PC-3 (cell line): Measurements from ENCODE around the gene SYK. TPM values are rescaled to one million over a fixed set of nuclear protein-coding genes. Genes with fewer than 3 reads are reported as not detected.
"Not testable (repeated sequence)": the region's sequence is repeated elsewhere in the genome, so short reads cannot be mapped to it uniquely, and the experiment has no call there.

Source experiments
- ATAC-seq: fragments of 200-7000 bp; cut with Tn5 transposase; 2 replicates; pipeline ENCODE4 v1.9.1; 2020; ENCODE audit warnings: mild to moderate bottlenecking, moderate library complexity
- BruUV-seq: library from RNA; stranded (reverse); fragments of 400-500 nt; replicated peaks from 2 replicates; lab custom pipeline; 2021; lab: Mats Ljungman, UMichigan
- CTCF ChIA-PET: fragments of 300-600 bp; sonication (Branson Sonifier 250); formaldehyde crosslinking; loops from one replicate; lab custom pipeline; 2022; ENCODE audit warnings: antibody characterized with exemption; lab: Charles Lee
- POLR2A ChIA-PET: fragments of 300-600 bp; sonication (Branson Sonifier 250); formaldehyde crosslinking; loops from one replicate; lab custom pipeline; 2022; ENCODE audit warnings: antibody characterized with exemption; ENCODE audit not compliant: unreplicated experiment; lab: Charles Lee
- DNase-seq: peaks from one replicate; pipeline ENCODE4 v3.0.0-alpha.2; 2015
- H2AFZ ChIP-seq: fragments of 300-600 bp; sonication (generic); 2 replicates; pipeline ENCODE4 v1.6.0; 2016; ENCODE audit warnings: antibody characterized with exemption, low read length
- H3F3A ChIP-seq: fragments of 300-600 bp; sonication (generic); one replicate; pipeline ENCODE4 v1.6.0; 2017; ENCODE audit warnings: antibody characterized with exemption, low read length, control low read depth, mild to moderate bottlenecking; ENCODE audit not compliant: unreplicated experiment
- H3K27ac ChIP-seq: fragments of 300-600 bp; sonication (generic); 2 replicates; pipeline ENCODE4 v1.5.1; 2016; ENCODE audit warnings: mild to moderate bottlenecking, low read length
- H3K27me3 ChIP-seq: fragments of 300-600 bp; sonication (generic); 2 replicates; pipeline ENCODE4 v1.6.1; 2016; ENCODE audit warnings: low read length, mixed read lengths
- H3K36me3 ChIP-seq: fragments of 300-600 bp; sonication (generic); 2 replicates; pipeline ENCODE4 v1.6.1; 2016; ENCODE audit warnings: low read depth, mixed run types, low read length, mixed read lengths
- H3K4me1 ChIP-seq: fragments of 300-600 bp; sonication (generic); 2 replicates; pipeline ENCODE4 v1.5.1; 2016; ENCODE audit warnings: low read length; ENCODE audit not compliant: insufficient read depth
- H3K4me2 ChIP-seq: fragments of 300-600 bp; sonication (generic); 2 replicates; pipeline ENCODE4 v1.6.0; 2016; ENCODE audit warnings: low read length
- H3K4me3 ChIP-seq: fragments of 300-600 bp; sonication (generic); 2 replicates; pipeline ENCODE4 v1.5.1; 2016; ENCODE audit warnings: mild to moderate bottlenecking, low read length, mixed read lengths
- H3K79me2 ChIP-seq: fragments of 300-600 bp; sonication (generic); 2 replicates; pipeline ENCODE4 v1.6.1; 2017; ENCODE audit warnings: low read length, mixed read lengths
- H3K9ac ChIP-seq: fragments of 300-600 bp; sonication (generic); 2 replicates; pipeline ENCODE4 v1.6.0; 2016; ENCODE audit warnings: mild to moderate bottlenecking, low read length
- H3K9me2 ChIP-seq: fragments of 300-600 bp; sonication (generic); replicated peaks from 2 replicates; pipeline ENCODE4 v1.6.1; 2016; ENCODE audit warnings: mixed run types, low read length, mixed read lengths
- H3K9me3 ChIP-seq: fragments of 300-600 bp; sonication (generic); 2 replicates; pipeline ENCODE4 v1.6.1; 2016; ENCODE audit warnings: low read length, mixed read lengths
- H4K20me1 ChIP-seq: fragments of 300-600 bp; sonication (generic); 2 replicates; pipeline ENCODE4 v1.6.1; 2016; ENCODE audit warnings: low read length, mixed read lengths
- CTCF ChIP-seq: fragments of 300-600 bp; sonication (generic); conservative IDR thresholded peaks from 2 replicates; pipeline ENCODE4 v1.5.1; 2017; ENCODE audit warnings: antibody characterized with exemption, low read depth, mild to moderate bottlenecking, low read length
- EZH2 ChIP-seq: fragments of 300-600 bp; sonication (generic); IDR thresholded peaks from one replicate; pipeline ENCODE4 v1.6.1; 2017; ENCODE audit warnings: antibody characterized with exemption, mild to moderate bottlenecking, low read length; ENCODE audit not compliant: unreplicated experiment
- EZH2phosphoT487 ChIP-seq: fragments of 300-600 bp; sonication (generic); IDR thresholded peaks from 2 replicates; pipeline ENCODE4 v1.6.1; 2018; ENCODE audit warnings: mild to moderate bottlenecking, antibody characterized with exemption, low read length, borderline replicate concordance
- intact Hi-C: fragments of 100-400 bp; cut with micrococcal nuclease; formaldehyde crosslinking; loops from 2 replicates; pipeline ENCODE4 v1.9.0; 2023
- total RNA-seq: library from RNA; depleted of rRNA; stranded (reverse); fragments of >200 nt; gene quantifications from 2 replicates; pipeline ENCODE4 v1.2.3, GENCODE V29; 2014

The SYK gene
- total RNA-seq, 1 experiment from 2014 or later, result 12.9 TPM

DNA sequence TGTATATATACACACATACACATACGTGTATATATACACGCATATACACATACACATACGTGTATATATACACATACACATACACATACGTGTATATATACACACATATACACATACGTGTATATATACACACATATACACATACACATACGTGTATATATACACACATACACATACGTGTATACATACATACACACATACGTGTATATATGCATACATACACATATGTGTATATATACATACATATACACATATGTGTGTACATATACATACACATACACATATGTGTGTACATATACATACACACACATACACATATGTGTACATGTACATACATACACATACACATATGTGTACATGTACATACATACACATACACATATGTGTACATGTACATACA, 82.6 kb downstream of the SYK start:
- Histone ChIP-seq H3K9ac (no peak overlapping the region), H3K9me2 (no peaks in the 10 kb centered on the region), H3K4me3 (no peak overlapping the region), H2AFZ (no peak overlapping the region), H3K36me3 (no peaks in the 10 kb centered on the region; the same call in 1 of the 2 replicates), H3K79me2 (no peaks in the 10 kb centered on the region), H3K4me2 (no peak overlapping the region), H3K9me3 (no peaks in the 10 kb centered on the region), H3K4me1 (no peaks in the 10 kb centered on the region), H3K27me3 (no peaks in the 10 kb centered on the region), H3K27ac (no peak overlapping the region), H3F3A (peaks cover 6% of the 10 kb centered on the region), H4K20me1 (no peaks in the 10 kb centered on the region)
- ChIA-PET CTCF (no interaction called here), POLR2A (no interaction called here)
- intact Hi-C loops, result no loop called here
- BruUV-seq, result no TSS peak
- TF ChIP-seq EZH2 (no peak), EZH2phosphoT487 (no peak), CTCF (no peak)
- ATAC-seq (no peak), DNase-seq (no peak)

GRCh38 chr9:90886868-90887267, 85.2 kb downstream of the SYK start:
- H2AFZ ChIP-seq, H3K4me1 ChIP-seq, H3F3A ChIP-seq, H3K9me2 ChIP-seq, H3K9ac ChIP-seq, H3K4me2 ChIP-seq, H3K4me3 ChIP-seq, CTCF ChIA-PET, ATAC-seq, POLR2A ChIA-PET, intact Hi-C loops, H3K9me3 ChIP-seq, H3K27ac ChIP-seq, BruUV-seq, DNase-seq, H3K36me3 ChIP-seq, H3K27me3 ChIP-seq, H3K79me2 ChIP-seq, H4K20me1 ChIP-seq: not testable (repeated sequence)

GRCh38 chr9:90888941-90889340, 87.3 kb downstream of the SYK start:
- ChIA-PET POLR2A (no interaction called here), CTCF (no interaction called here)
- ATAC-seq (no peak), DNase-seq (no peak)
- no TSS peak for BruUV-seq
- Histone ChIP-seq H3K36me3 (no peaks in the 10 kb centered on the region), H3K4me3 (no peak overlapping the region), H2AFZ (no peak overlapping the region), H3F3A (peaks cover 4% of the 10 kb centered on the region), H3K9ac (no peak overlapping the region), H3K9me2 (no peaks in the 10 kb centered on the region), H3K9me3 (no peaks in the 10 kb centered on the region), H4K20me1 (no peaks in the 10 kb centered on the region), H3K27ac (no peak overlapping the region), H3K27me3 (no peaks in the 10 kb centered on the region), H3K79me2 (no peaks in the 10 kb centered on the region), H3K4me1 (no peaks in the 10 kb centered on the region), H3K4me2 (no peak overlapping the region)
- intact Hi-C loops, result no loop called here
- TF ChIP-seq CTCF (no peak), EZH2phosphoT487 (no peak), EZH2 (no peak)
